ENCODE data around the gene DDIT4.
"Not testable (repeated sequence)": the region's sequence is repeated elsewhere in the genome, so short reads cannot be mapped to it uniquely, and the experiment has no call there.

The DDIT4 gene, protein sequence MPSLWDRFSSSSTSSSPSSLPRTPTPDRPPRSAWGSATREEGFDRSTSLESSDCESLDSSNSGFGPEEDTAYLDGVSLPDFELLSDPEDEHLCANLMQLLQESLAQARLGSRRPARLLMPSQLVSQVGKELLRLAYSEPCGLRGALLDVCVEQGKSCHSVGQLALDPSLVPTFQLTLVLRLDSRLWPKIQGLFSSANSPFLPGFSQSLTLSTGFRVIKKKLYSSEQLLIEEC

DNA sequence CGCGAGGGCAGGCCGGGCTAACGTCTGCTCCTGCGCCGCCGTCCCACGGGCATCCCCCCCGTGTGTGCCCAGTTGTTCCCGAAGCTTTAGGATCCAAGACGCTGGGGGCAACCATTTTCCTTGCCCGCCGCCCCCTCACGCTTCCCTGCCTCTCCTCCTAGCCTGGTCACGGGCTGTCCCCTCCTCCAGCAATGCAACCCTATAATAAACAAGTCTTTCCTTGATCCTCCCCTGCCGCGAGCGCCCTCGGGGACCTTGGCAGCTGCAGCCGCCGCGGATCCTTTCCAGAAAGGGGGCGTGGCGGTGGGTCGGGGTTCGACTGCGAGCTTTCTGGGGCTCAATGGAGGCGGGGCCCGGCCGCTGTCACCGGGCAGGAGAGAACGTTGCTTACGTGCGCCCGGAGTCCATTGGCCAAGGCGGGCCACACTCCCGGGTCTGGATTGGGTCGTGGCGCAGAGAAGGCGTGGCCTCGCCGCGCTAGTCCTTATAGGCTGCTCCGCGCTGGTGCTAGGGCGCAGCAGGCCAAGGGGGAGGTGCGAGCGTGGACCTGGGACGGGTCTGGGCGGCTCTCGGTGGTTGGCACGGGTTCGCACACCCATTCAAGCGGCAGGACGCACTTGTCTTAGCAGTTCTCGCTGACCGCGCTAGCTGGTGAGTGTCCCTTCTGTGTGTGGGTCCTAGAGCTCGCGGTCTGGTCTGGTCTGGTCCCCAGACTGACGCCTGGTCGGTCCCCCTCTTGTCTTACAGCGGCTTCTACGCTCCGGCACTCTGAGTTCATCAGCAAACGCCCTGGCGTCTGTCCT lies at the start of gene DDIT4:
Gene DDIT4 (plus strand): TSS at position 515 of the 803 bp plus-strand sequence. CDS start 293 bp downstream, outside the sequence.
- DNase-seq, result peak; percentile 99

DNA sequence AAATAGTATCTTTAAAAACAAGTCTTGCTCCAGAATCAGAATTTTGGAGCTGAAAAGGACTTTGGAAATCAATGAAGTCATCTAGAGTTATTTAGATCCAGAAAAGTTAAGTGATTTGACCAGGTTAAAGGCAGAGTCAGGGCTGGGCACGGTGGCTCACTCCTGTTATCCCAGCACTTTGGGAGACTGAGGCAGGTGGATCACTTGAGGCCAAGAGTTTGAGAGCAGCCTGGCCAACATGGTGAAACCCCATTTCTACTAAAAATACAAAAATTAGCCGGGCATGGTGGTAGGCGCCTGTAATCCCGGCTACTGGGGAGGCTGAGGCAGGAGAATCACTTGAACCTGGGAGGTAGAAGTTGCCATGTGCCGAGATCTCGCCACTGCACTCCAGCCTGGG lies 49.5 kb upstream of the DDIT4 start:
- DNase-seq, result not testable (repeated sequence)

DNA sequence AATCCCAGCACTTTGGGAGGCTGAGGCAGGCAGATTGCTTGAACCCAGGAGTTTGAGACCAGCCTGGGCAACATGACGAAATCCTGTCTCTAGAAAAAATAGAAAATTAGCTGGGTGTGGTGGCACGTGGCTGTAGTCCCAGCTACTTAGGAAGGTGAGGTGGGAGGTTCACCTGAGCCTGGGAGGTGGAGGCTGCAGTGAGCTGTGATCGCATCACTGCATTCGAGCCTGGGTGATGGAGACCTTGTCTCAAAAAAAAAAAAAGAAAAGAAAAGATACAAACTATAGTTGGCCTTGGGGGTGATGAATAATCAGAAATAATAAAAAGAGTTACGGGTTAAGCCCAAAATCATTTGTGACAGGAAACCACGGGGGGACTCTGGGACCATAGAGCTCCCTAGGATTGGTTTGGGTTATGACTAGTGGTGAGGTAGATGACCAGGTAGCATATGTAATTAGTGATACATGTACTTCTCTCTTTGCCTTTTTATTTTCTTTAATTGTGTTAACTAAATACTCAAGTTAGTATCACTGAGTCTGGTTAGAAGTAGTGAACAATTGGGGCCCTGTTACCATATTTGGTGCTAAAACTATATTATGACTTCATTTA lies 47.2 kb upstream of the DDIT4 start:
- DNase-seq, result no peak

DNA sequence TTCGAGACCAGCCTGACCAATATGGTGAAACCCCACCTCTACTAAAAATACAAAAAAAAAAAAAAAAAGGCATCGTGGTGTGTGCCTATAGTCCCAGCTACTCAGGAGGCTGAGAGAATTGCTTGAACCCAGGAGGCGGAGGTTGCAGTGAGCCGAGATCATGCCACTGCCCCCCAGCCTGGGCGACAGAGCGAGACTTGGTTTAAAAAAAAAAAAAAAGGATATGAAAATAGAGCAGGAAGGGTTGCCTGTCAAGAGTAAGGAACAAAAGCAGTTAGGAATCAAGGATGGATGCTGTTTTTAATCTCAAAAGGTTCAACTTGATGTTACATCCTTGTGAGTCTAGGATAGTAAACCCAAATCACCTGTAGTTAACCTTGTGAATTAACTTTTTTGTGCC lies 45.9 kb upstream of the DDIT4 start:
- DNase-seq, result no peak

DNA sequence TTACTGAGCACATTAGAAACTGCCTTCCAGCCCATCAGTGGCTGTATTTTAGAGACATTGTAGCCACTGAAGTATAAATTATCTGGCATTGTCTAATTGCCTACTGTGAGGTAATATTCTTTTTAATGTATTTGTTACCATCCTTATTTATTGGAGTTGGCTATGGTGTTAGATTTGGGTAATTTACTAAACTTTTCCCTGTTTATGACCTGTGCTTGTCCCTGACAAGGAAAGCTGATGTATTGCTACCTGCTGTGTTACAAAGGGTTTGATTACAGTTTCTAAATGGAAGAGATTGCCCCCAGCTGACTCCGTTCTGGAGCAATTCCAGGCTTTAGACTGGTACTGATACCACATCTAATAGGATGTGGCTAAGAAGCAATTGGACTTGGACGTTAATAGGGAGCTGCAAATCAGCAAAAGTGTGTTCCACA lies 45.4 kb upstream of the DDIT4 start:
- DNase-seq, result no peak

DNA sequence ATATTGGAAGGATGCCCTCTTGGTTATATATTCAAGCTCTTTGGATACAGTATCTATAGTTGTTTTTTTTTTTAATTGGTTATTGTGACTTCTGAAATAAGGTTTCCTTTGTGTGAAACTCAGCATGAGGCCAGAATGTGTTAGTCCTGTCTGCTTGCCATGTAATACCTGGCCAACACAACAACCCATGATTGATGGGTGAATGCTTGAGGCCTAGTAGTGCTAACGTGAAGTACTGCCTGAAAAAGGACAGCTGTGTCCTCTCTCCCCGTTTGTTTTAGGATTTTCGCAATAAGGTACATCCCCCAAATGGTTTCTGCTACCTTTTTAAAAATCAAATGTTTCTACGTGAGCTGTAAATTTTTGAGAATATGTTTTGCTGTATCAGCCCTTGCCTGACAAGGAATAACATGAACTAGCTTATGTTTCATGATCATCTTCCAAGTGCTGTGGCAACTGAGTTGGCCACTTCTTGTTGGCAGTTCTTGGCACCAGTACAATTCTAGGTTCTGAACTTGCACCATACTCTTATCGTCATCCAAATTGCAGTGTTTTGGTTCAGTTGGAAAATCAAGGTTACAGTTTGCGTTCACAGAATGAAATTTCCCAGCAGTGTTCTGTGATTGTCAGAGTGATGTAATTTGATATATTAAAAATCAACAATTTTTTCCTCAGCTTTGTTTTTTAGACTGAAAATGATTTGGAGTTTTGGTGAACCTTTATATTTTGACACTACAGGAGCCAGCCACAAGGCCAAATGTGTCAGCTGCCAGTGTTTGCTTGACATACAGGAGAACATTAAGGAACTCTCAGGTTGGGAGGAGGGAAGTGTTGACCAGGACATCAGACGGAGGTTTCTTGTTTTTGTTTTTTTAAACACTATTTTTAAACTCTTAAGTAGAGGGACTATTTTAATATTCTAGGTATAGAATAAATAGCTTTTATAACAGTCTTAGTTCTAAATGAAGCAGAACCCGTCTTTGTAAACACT lies 44.2 kb upstream of the DDIT4 start:
- no peak for DNase-seq

DNA sequence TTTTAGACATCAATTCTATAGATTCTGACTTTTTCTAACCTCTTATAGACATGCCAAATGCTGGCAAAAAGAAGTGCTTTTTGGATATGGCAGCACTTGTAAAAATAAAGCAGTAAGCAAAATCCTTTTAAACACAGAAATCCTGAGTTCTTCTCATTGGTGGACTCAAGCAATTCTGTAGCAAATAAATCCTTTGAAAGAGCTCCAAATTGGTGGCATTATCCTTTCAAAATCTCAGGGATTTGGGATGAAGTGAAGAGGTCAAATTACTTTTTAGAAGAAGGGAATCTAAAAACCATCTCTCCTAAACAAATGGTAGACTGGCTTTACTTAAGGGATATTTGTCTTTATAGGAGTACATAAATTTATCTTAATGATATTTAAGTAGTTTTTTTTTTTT lies 40.1 kb upstream of the DDIT4 start:
- no peak for DNase-seq

DNA sequence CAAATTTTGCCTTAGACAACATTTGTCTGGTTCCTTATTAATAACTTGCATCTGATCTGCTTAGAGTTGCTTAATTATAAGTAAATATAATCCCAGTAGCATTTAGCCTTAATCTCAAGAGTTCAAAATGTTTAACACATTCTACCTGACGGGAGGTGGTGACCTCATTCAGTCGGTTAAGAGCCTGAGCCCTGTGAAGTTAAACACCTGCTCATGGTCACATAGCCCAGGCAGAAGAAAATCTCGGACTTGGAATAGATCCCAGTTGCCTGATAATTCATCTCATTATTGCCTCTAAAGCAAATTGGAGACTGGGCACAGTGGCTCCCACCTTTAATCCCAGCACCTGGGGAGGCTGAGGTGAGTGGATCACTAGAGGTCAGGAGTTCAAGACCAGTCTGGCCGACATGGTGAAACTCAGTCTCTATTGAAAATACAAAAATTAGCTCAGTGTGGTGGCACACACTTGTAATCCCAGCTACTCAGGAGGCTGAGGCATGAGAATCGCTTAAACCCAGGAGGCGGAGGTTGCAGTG lies 39.1 kb upstream of the DDIT4 start:
- no peak for DNase-seq

DNA sequence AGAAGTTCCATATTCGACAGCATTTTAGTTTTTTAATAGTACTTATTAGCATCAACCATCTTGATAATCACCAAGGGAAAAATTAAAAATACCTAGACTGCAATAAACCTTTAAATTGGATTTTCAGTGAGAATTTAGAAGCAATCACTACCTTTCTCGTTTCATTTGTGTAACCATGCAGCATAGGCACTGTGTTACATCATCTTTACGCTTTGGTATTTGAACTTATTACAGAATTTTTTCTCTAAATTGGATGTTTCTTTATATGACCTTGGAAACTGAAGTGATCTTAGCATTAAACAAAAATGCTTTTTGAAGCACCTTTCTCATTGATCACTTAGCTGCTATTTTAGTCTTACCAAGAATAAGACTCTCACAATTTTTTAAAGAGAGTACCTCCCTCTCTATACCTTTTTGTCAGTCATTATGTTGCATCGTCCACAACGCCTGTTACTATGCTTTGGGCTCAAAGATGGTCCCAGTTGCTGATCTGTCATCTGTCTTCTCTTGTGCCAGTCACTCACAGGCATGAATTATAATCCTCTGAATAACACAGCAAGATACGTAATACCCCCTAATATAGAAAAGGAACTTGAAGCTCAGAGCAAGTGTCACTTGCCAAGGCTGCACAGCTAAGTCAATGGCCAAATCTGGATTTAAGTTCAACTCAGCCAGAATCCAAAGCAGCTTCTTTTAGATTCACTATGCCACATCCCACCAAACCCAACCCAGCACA lies 38.0 kb upstream of the DDIT4 start:
- DNase-seq, result no peak

DNA sequence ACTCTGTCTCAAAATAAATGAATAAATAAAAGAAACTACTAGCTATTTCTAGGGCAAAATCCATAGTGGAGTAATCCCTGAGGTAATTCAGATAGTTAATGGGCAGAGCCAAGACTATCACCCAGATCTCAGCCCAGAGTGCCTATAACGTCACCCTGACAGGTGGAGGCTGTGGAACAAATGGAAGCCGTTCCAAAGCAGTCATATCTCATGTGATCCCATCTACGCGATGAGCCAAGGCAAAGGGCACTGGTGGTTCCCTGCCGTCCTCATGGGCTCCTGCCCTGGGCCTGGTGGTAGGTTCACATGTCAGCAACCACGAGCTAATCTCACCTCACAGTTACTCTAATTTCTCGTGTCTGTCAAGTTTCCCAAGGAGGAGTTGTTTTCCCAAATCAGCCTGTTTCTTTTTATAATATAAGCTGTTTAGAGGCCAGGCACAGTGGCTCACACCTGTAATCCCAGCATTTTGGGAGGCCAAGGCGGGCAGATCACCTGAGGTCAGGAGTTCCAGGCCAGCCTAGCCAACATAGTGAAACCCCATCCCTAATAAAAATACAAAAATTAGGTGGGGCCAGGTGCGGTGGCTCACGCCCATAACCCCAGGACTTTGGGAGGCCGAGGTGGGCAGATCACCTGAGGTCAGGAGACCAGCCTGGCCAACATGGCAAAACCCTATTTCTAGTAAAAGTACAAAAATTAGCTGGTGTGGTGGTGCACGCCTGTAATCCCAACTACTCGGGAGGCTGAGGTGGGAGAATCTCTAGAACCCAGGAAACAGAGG lies 35.1 kb upstream of the DDIT4 start:
- DNase-seq, result no peak

DNA sequence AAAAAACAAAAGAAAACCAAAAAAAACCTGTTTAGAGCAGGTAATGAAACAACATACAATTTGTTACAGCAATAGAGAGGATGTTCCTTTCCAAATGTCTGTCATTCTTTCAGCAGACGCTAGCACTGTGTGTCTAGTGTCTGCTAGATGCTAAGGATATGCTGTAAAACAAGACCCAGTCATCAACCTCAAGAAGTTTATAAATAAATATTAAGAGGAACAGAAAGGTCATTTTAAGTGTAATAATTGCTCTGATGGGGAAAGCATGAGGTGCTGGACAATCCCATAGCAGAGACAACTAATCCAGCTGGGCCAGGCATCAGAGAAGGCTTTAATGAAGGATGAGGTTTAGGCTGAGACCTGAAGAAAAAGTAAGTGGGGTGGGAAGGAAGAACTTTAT lies 34.3 kb upstream of the DDIT4 start:
- DNase-seq, result no peak

DNA sequence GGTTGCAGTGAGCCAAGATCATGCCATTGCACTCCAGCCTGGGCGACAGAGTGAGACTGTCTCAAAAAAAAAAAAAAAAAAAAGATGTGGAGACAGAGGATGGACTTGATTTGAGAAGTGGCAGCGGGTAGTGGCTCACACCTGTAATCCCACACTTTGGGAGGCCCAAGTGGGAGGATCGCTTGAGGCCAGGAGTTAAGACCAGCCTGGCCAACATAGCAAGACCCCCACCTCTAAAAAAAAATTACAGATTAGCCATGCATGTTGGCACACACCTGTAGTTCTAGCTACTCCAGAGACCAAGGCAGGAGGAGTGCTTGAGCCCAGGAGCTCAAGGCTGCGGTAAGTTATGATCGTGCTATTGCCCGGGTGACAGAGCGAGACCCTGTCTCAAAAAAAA lies 33.4 kb upstream of the DDIT4 start:
- DNase-seq, result no peak

DNA sequence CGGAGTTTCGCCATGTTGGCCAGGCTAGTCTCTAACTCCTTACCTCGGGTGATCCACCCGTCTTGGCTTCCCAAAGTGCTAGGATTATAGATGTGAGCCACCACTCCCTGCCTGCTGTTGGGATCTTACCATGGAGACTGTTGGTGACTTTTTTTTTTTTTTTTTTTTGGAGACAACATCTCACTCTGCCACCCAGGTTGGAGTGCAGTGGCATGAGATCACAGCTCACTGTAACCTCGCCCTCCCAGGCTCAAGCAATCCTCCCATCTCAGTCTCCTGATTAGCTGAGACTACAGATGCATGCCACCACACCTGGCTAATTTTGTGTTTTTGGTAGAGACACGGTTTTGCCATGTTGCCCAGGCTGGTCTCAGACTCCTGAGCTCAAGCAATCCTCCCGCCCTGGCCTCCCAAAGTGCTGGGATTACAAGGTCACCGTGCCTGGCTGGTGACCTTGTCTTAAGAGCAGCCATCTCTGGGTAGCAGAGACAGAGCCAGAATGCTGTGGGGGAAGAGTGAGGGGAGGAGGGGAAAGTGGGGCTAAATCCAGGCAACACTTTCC lies 32.0 kb upstream of the DDIT4 start:
- DNase-seq, result no peak

DNA sequence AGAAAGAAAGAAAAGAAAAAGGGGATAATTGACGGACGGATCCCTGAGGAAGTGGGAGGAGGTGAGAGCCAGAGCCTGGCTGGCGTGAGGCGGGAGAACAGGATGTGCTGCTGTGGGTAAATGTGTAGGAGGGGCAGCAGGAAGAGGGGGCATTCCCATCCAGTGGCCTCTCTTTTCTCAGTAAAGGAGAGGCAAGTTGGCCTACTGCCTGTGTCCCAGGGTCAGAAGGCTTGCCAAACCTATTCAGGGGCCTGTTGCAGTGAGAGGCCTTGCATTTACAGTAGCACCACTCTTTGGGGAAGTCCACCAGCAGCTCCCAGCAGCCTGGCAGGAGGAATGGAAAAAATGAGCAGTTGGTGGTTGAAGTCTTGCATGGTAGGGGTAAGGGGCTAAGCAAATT lies 31.0 kb upstream of the DDIT4 start:
- DNase-seq, result no peak

DNA sequence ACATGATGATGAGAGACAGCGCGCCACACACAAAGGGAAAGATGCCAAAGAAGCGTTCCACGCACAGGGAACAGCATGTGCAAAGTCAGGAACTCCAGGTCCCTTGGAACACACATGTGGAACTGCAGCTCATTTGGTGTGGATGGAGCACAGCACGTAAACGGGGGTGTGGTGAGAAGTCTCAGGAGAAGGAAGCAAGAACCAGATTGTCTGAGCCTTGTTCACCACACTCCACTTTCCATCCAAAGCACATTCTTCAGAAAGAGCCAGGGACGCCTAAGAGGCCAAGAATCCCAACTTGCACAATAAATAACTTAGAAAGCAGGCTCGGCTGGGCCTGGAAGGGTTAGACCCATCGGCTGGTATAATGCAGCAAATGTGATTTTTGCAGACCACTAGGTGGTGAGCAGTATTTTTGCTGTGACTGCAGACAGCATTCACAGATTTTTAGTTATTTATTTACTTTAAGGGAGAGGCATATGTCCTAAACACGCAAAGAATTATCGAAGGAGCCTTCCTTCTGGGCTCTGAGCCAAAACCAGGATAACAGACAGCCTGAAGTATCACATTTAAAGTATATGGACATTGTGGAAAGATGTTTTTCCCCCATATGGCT lies 29.8 kb upstream of the DDIT4 start:
- peak; percentile 44 for DNase-seq

DNA sequence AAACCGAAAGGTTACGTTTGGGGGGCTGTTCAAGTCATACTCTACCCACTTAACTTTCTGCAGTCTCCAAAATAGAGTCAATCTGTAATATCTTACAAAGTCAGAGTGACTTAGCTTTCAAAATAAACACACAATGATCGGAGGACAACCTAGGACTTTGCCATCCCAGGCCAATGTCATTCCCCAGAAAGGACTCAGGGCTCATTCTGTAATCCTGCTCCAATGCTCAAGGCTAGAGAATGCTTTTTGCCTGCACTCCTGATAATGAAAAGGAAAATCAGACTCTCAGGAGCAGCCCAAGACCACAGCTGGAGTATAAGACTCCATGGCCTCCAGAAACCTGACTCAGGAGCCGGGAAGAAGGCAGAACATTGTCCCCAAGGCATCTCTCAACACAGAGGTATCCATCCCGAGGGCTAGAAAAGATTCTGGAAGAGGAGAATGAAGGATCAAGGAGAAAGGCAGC lies 29.1 kb upstream of the DDIT4 start:
- no peak for DNase-seq

DNA sequence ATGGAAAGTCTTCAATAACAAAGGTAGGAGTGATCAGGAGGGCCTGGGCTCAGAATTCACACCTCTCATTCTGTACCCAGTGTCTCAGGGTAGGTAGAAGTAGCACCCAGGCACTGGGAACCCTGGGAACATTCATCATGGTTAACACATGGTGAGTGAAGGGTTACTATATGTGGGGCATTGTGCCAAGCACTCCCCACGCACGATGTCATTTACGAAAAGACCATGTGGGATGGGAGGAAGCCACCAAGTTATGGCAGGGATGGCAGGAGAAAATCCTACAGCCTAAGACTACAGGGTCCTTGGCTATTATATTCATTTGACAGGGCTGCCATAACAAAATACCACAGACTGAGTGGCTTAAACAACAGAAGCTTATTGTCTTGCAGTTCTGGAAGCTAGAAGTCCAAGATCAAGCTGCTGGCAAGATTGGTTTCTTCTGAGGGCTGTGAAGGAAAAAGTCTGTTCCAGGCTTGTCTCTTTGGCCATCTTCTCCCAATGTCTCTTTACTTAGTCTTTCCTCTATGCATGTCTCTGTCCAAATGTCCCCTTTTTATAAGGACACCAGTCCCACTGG lies 27.7 kb upstream of the DDIT4 start:
- no peak for DNase-seq

DNA sequence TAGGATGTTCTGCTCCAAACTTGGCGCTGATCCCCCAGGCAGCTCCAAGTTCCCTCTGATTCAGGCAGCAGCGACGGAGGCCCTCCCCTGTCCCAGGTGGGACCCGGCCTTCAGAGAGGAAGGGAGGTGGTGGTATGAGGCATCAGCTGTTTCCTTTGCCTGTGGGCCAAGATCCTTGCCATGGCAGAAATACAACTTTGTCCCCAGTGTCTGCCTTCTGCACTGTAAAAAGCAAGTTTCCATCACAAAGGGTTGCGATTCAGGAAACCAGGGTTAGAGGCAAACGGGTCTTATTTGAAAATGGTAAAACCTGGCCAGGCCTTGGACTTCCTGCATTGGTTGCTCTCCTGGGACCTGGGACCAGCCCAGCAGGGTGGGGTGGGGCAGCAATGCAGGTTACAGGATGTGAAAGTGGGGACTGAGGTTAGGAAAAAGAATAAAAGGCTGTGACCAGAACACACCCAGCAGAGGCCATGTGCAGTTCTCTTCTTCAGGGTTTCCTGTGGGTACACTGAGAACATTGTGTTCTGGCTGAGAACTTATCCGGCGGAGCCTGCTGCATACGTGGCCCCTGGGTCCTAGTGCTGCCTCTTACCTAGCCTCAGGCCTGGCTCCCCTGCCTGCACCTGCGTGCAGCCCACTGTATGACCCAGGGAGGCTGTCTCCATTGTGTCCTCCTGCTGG lies 25.1 kb upstream of the DDIT4 start:
- DNase-seq, result peak; percentile 75
